ENCODE results near the gene YY1.
A peak's percentile ranks its signal among the peaks of the same experiment; 100 is the strongest.

Gene YY1

DNA sequence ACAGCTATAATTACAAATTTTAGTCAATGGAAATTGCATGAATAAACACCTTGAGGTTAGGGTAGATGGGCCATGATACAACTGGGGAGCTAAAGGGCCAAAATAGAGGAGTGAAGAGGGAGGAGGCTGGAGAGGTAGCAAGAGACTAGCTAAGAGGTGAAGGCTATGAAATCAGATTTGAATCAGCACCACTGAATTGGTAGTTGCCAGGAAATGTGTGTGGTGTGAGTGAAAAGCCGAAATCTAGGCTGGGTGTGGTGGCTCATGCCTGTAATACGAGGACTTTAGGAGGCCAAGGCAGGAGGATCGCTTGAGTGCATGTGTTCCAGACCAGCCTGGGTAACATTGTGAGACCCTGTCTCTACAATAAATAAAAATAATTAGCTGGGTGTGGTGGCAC is 22.7 kb downstream of the YY1 start:
- TF ChIP-seq, protein P1, sequence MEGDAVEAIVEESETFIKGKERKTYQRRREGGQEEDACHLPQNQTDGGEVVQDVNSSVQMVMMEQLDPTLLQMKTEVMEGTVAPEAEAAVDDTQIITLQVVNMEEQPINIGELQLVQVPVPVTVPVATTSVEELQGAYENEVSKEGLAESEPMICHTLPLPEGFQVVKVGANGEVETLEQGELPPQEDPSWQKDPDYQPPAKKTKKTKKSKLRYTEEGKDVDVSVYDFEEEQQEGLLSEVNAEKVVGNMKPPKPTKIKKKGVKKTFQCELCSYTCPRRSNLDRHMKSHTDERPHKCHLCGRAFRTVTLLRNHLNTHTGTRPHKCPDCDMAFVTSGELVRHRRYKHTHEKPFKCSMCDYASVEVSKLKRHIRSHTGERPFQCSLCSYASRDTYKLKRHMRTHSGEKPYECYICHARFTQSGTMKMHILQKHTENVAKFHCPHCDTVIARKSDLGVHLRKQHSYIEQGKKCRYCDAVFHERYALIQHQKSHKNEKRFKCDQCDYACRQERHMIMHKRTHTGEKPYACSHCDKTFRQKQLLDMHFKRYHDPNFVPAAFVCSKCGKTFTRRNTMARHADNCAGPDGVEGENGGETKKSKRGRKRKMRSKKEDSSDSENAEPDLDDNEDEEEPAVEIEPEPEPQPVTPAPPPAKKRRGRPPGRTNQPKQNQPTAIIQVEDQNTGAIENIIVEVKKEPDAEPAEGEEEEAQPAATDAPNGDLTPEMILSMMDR (conservative IDR thresholded peaks at IDR 0.05): no peak
- H3K27ac ChIP-seq: peak overlapping the region; percentile 37

DNA sequence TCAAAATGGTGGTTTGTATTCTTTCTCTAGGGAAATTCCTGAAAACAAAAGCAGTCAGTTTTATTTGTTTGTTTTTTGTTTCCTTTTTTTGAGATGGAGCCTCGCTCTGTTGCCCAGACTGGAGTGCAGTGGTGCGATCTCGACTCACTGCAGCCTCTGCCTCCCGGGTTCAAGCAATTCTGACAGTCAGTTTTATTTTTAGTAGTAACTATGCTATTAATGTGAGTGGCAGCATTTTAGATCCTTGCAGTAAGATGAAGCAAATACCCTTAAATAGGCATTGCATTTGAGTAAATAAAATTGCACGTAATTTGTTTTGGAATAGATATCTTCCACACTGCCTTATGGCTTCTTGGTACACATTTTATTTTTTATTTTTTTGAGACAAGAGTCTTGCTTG is 23.6 kb downstream of the YY1 start:
- TF ChIP-seq, protein P1 (conservative IDR thresholded peaks at IDR 0.05): no peak
- peak overlapping the region; percentile 37 for H3K27ac ChIP-seq

DNA sequence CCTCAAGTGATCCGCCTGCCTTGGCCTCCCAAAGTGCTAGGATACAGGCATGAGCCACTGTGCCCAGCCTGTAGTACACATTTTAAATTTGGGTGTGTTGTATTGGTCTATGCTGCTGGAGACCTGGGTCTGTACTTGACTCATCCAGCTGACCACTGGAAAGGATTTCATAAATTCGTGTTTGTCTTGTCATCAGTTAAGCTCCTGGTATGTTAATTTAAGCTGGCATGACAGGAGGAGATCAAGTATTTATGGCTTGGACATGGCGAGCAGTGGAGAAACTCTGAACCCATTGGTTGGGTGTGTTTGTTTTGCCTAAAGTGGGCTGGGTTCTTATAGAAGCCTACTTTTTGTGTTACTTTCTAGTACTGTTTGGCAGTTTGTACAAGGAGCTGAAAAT is 24.2 kb downstream of the YY1 start:
- TF ChIP-seq, protein P1 (conservative IDR thresholded peaks at IDR 0.05): no peak
- no peak overlapping the region for H3K27ac ChIP-seq

DNA sequence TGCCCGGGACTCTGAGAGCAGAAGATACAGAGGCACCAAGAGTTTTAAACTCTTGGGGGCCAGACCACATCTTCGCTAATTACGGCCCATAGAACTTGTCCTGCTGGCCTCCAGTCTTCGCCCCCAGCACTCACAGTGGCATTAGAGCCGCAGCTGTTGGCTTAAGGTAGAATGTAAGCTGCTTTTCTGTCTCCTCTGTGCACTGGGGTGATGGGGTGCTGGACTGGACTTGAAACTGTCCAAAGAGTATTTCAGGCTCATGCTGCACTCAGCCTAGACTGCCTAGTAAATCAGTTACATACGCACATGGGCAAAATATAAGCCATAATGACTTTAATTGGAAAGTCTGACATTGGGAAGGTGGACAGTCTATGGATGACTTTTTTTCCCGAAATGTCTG is 29.0 kb downstream of the YY1 start:
- peak overlapping the region; percentile 34 for H3K27ac ChIP-seq
- TF ChIP-seq, protein P1 (conservative IDR thresholded peaks at IDR 0.05): no peak

DNA sequence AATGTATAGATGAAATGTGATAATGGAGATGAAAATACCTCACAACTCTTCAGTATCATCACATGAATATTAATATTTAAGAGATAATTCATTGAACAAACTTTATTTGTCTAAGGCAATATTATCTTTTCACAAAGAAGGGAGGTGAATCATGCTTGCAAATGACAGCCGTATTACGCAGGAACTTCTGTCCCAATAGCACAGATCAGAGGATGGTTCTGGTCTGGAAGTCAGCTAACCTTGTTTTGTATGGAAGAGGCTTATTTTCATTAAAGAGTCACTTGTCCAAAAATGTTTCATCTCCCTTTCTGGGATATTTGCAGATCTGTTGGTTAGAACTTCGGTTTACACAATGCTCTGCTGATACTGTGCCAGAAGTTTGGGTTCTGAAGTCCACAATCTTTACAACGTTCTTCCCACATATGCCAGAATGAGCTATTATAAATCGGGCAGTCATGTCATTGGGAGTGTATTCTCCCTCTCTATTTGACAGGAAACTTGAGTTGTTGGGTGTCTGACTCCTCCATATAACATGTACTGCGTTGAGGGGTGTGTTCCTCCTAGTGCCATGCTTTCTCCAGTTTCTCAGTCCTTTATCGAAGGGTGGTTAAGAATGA is 29.8 kb downstream of the YY1 start:
- TF ChIP-seq, protein P1 (conservative IDR thresholded peaks at IDR 0.05): no peak
- peak overlapping the region; percentile 34 for H3K27ac ChIP-seq

DNA sequence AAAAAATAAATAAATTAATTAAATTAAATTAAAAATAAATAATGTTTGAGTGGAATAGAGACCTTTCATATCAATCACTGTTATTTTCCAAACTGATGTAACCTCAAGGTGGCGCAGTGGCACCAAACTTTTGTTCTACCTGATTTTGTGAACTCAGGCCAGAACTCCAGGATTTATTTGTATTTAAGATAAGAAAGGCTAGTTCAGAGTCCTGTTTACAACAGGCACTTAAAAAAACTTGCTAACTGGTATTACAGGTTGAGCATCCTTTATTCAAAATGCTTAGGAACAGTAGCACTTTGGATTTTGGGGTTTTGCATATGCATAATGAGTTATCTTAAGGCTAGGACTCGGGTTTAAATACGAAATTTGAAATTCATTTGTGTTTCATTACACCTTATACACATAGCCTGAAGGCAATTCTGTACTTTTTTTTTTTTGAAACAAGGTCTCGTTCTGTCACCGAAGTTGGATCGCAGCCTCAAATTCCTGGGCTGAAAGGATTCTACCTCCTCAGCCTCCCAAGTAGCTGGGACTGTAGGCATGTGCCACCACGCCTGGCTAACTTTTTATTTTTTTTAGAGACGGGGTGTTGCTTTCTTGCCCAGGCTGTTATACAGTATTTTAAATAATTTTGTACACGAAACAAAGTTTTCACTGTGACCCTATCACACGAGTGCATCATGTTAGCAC is 32.4 kb downstream of the YY1 start:
- H3K27ac ChIP-seq: peak overlapping the region; percentile 78
- TF ChIP-seq, protein P1 (conservative IDR thresholded peaks at IDR 0.05): peak; percentile 77

DNA sequence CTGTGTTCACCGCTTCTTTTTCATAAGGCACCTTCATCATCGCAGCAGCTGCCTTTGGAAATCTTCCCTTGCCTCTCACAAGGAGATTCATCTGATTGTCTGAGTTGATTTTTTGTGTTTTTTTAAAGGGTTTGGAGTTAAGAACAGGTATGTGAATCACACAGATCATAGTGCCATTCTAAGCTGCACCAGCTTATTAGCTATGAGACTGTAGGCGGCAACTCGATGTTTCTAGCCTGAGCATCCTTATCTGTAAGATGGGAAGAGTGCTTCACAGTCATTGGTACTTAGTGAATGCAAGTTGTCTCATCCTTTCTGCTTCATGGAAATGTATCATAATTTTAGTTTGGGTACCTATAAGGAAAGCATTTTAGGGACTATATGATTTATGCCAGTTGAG is 35.3 kb downstream of the YY1 start:
- H3K27ac ChIP-seq: peak overlapping the region; percentile 78; the same call in 1 of the 2 replicates
- TF ChIP-seq, protein P1 (conservative IDR thresholded peaks at IDR 0.05): no peak

Measured in VCaP (cell line).